NT2/D1 (cell line): ENCODE data around the gene METTL16.

Source experiments
- YY1 ChIP-seq: IDR thresholded peaks from 2 replicates; pipeline ENCODE4 v1.6.1; 2011; ENCODE audit not compliant: insufficient read length, insufficient read depth
- ZNF274 ChIP-seq: IDR thresholded peaks from 2 replicates; pipeline ENCODE4 v1.6.1; 2011; ENCODE audit warnings: mild to moderate bottlenecking, low read depth, low read length

DNA sequence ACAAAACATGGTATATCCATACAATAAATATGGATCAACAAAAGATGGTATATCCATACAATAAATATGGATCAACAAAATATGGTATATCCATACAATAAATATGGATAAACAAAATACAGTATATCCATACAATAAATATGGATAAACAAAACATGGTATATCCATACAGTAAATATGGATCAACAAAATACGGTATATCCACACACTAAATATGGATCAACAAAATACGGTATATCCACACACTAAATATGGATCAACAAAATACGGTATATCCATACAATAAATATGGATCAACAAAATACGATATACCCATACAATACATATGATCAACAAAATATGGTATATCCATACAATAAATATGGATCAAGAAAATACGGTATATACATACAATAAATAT is 8.1 kb downstream of the METTL16 start:
- TF ChIP-seq ZNF274 (no peak), YY1 (no peak)
